Thoracic aorta (tissue), 2 donors: ENCODE results near the gene SLC37A4. TPM values are rescaled to one million over a fixed set of nuclear protein-coding genes. Genes with fewer than 3 reads are reported as not detected.

Experiments
- ATAC-seq: fragments of 150-250 bp; one replicate; pipeline ENCODE4 v1.8.0; 2017; ENCODE audit warnings: low read depth; ENCODE audit not compliant: insufficient number of reproducible peaks, low FRiP score
- DNase-seq: peaks from one replicate; pipeline ENCODE4 v3.0.0-alpha.2; 2020; ENCODE audit warnings: low spot score
- H3K27ac ChIP-seq, 2 donors: fragments of 200-600 bp; sonication (generic); 1 replicate in 1 of 2; 2 replicates in 1 of 2; pipeline ENCODE4 v1.5.1; 2016; ENCODE audit warnings: mild to moderate bottlenecking in 2 of 2, moderate library complexity in 2 of 2
- H3K27me3 ChIP-seq: fragments of 200-600 bp; sonication (generic); replicated peaks from 2 replicates; pipeline ENCODE4 v1.6.0; 2016; ENCODE audit warnings: mild to moderate bottlenecking; ENCODE audit not compliant: insufficient read depth
- H3K36me3 ChIP-seq: fragments of 200-600 bp; sonication (generic); one replicate; pipeline ENCODE4 v1.5.1; 2016
- H3K4me1 ChIP-seq, 2 donors: fragments of 200-600 bp; sonication (generic); 1 replicate in 1 of 2; 2 replicates in 1 of 2; pipeline versions ENCODE4 v1.5.1 to v1.6.0; 2016; ENCODE audit warnings: low read depth in 2 of 2, mild to moderate bottlenecking in 1 of 2; ENCODE audit not compliant: control insufficient read depth in 1 of 2
- H3K4me3 ChIP-seq: fragments of 200-600 bp; sonication (generic); 2 replicates; pipeline ENCODE4 v1.5.1; 2016; ENCODE audit warnings: mild to moderate bottlenecking
- H3K9me3 ChIP-seq: fragments of 200-600 bp; sonication (generic); 2 replicates; pipeline ENCODE4 v1.5.1; 2016
- CTCF ChIP-seq: fragments of 200-600 bp; sonication (generic); IDR thresholded peaks from one replicate; pipeline ENCODE4 v1.5.1; 2019; ENCODE audit warnings: antibody characterized with exemption
- total RNA-seq, 2 donors: library from RNA; depleted of rRNA; stranded (reverse); fragments of >200 nt; gene quantifications; one replicate each; pipeline versions ENCODE4 v1.1.0 to v1.2.3, GENCODE V29; 2016

Gene SLC37A4
- total RNA-seq, 2 donors from 2014 or later, result 12.5 to 15.0 TPM

GRCh38 chr11:118980191-118980881 lies 50.3 kb downstream of the SLC37A4 start:
- no peaks in the 10 kb centered on the region for H3K27me3 ChIP-seq
- H3K36me3 ChIP-seq, result no peaks in the 10 kb centered on the region
- ATAC-seq (no peak), DNase-seq (no peak)
- TF ChIP-seq CTCF, result no peak
- no peaks in the 10 kb centered on the region for H3K4me1 ChIP-seq
- no peaks in the 10 kb centered on the region for H3K9me3 ChIP-seq
- no peak overlapping the region for H3K27ac ChIP-seq
- H3K4me3 ChIP-seq, result no peak overlapping the region

- no peak for DNase-seq
- ATAC-seq, result no peak
- Histone ChIP-seq H3K27ac (no peak overlapping the region), H3K4me1 (no peaks in the 10 kb centered on the region), H3K9me3 (no peaks in the 10 kb centered on the region), H3K36me3 (no peaks in the 10 kb centered on the region), H3K4me3 (no peak overlapping the region), H3K27me3 (no peaks in the 10 kb centered on the region)
- no peak for TF ChIP-seq CTCF
These were observed 51.2 kb downstream of the SLC37A4 start for GRCh38 chr11:118979434-118979833.

- Histone ChIP-seq H3K27ac (no peak overlapping the region), H3K4me3 (no peak overlapping the region), H3K9me3 (no peaks in the 10 kb centered on the region), H3K4me1 (no peaks in the 10 kb centered on the region), H3K36me3 (no peaks in the 10 kb centered on the region), H3K27me3 (no peaks in the 10 kb centered on the region)
- TF ChIP-seq CTCF, result no peak
- DNase-seq (no peak), ATAC-seq (no peak)
These were observed 54.6 kb downstream of the SLC37A4 start for GRCh38 chr11:118975771-118976709.

Other genes starting within 250 kb of the SLC37A4 start
- 100 to 1,000 TPM in 1 of 2 donors, 10 to 100 TPM in 1; 77.2 to 161 TPM for gene DDX6, start 239.7 kb downstream of the SLC37A4 start, total RNA-seq
- gene CXCR5, start 147.0 kb downstream of the SLC37A4 start, total RNA-seq, result not detected
- gene BCL9L, start 105.0 kb downstream of the SLC37A4 start, total RNA-seq, result 10 to 100 TPM; 28.6 to 68.8 TPM
- gene UPK2, start 74.6 kb downstream of the SLC37A4 start, total RNA-seq, result not detected
- gene FOXR1, start 59.1 kb downstream of the SLC37A4 start, total RNA-seq, result not detected
- gene CENATAC, start 32.7 kb downstream of the SLC37A4 start, total RNA-seq, result 100 to 1,000 TPM in 1 of 2 donors, 10 to 100 TPM in 1; 63.5 to 128 TPM
- gene RPS25, start 12.5 kb downstream of the SLC37A4 start, total RNA-seq, result 100 to 1,000 TPM; 672 to 840 TPM
- 10 to 100 TPM; 58.2 to 63.0 TPM for gene TRAPPC4, start 12.1 kb downstream of the SLC37A4 start, total RNA-seq
- gene HYOU1, start 26.3 kb upstream of the SLC37A4 start, total RNA-seq, result 100 to 1,000 TPM in 1 of 2 donors, 10 to 100 TPM in 1; 94.1 to 140 TPM
- 10 to 100 TPM; 32.0 to 35.3 TPM for gene VPS11, start 36.9 kb upstream of the SLC37A4 start, total RNA-seq
- 10 to 100 TPM in 1 of 2 donors, 1 to 10 TPM in 1; 5.7 to 27.2 TPM for gene HMBS, start 54.0 kb upstream of the SLC37A4 start, total RNA-seq
- 10 to 100 TPM; 21.4 to 44.3 TPM for gene DPAGT1, start 71.0 kb upstream of the SLC37A4 start, total RNA-seq
- 10 to 100 TPM; 10.0 to 13.4 TPM for gene C2CD2L, start 76.5 kb upstream of the SLC37A4 start, total RNA-seq
- 10 to 100 TPM; 13.4 to 34.7 TPM for gene HINFP, start 90.7 kb upstream of the SLC37A4 start, total RNA-seq
- gene ABCG4, start 118.2 kb upstream of the SLC37A4 start, total RNA-seq, result 1 to 10 TPM in 1 of 2 donors, not detected in 1; 1.6 TPM
- 10 to 100 TPM; 18.9 to 20.2 TPM for gene NLRX1, start 137.8 kb upstream of the SLC37A4 start, total RNA-seq
- under 1 TPM in 1 of 2 donors, not detected in 1; 0.41 TPM for gene NHERF4, start 154.6 kb upstream of the SLC37A4 start, total RNA-seq
- 10 to 100 TPM; 21.0 to 23.2 TPM for gene CBL, start 175.5 kb upstream of the SLC37A4 start, total RNA-seq